CD1c-positive myeloid dendritic cell (primary cell): ENCODE measurements around the gene METRN.
A peak's percentile ranks its signal among the peaks of the same experiment; 100 is the strongest.

Experiments
- DNase-seq: peaks from one replicate; pipeline ENCODE4 v3.0.0-alpha.2; 2016; ENCODE audit errors: extremely low spot score

METRN gene

GRCh38 chr16:709566-710499, 5.1 kb upstream of the METRN start:
- DNase-seq, result peak; percentile 50

GRCh38 chr16:710500-711075, 4.3 kb upstream of the METRN start:
- DNase-seq, result no peak

GRCh38 chr16:711084-711483, 3.8 kb upstream of the METRN start:
- DNase-seq, result no peak

GRCh38 chr16:711548-712320, 3.2 kb upstream of the METRN start:
- peak; percentile 83 for DNase-seq

GRCh38 chr16:712740-713250, 2.1 kb upstream of the METRN start:
- peak; percentile 61 for DNase-seq

GRCh38 chr16:714079-714478, 839 bp upstream of the METRN start:
- no peak for DNase-seq

GRCh38 chr16:715477-716199, 720 bp downstream of the METRN start:
- DNase-seq, result peak; percentile 19

GRCh38 chr16:716200-716568, 1.3 kb downstream of the METRN start:
- no peak for DNase-seq

- no peak for DNase-seq
These were observed 1.9 kb downstream of the METRN start for GRCh38 chr16:716768-717325.

- DNase-seq, result no peak
These were observed 2.7 kb downstream of the METRN start for GRCh38 chr16:717450-718245.

GRCh38 chr16:718389-718788, 3.5 kb downstream of the METRN start:
- no peak for DNase-seq

- DNase-seq, result no peak
These were observed 4.0 kb downstream of the METRN start for GRCh38 chr16:718922-719321.

GRCh38 chr16:719815-720446, 5.0 kb downstream of the METRN start:
- no peak for DNase-seq

- DNase-seq, result peak; percentile 45
These were observed 5.6 kb downstream of the METRN start for GRCh38 chr16:720447-720989.

GRCh38 chr16:720990-721764, 6.3 kb downstream of the METRN start, which contains the start of gene ANTKMT:
Gene ANTKMT (plus strand): TSS chr16:721146. CDS start chr16:721275, 129 bp downstream.
- peak; percentile 76 for DNase-seq

- no peak for DNase-seq
These were observed 7.0 kb downstream of the METRN start for GRCh38 chr16:721765-722540.

GRCh38 chr16:722835-723633, 8.1 kb downstream of the METRN start:
- DNase-seq, result no peak
